Measurements from ENCODE around the gene SRA1. TPM values are rescaled to one million over a fixed set of nuclear protein-coding genes. Genes with fewer than 3 reads are reported as not detected.

SRA1 gene
- total and polyA plus RNA-seq, 2 of the 13 experiments (the other 11 are each of a cell fraction or from before 2014, with no cell fraction given): 14.2 to 32.8 TPM

DNA sequence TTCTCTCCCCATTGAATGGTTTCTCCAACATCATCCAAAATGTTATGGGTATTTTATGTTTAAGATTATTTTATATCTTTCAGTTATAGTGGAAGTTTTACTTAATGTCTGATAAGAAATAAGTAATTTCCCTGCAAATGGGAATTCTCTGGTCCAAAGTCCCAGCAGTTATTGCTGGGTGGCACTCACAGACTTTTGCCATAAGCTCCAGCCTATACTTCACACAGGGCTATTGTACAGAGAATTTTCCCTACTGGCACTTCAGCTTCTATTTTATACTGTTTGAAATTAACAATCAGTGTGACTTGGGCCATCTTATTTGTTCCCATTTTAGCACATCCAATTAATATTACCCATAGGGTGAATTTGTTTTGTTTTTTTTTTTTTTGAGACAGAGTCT lies 42.8 kb upstream of the SRA1 start:
- H4K20me1 ChIP-seq (ENCODE audit: insufficient read depth, low read length): no peaks in the 10 kb centered on the region
- no peak for DNase-seq (ENCODE audit: low spot score)
- ATAC-seq: no peak
- POLR2A ChIA-PET: no interaction called here
- no peaks in the 10 kb centered on the region for H3K36me3 ChIP-seq (replicated peaks in 1 of 2; ENCODE audit: control insufficient read depth in 1 of 2, insufficient read depth in 2 of 2, low read length in 2 of 2)
- TF ChIP-seq ZNF639 (CRISPR knock-in tag; conservative IDR thresholded peaks at IDR 0.05) (no peak), NFKB2 (CRISPR knock-in tag; IDR thresholded peaks at IDR 0.05; ENCODE audit: borderline replicate concordance) (no peak), AFF4 (CRISPR knock-in tag; IDR thresholded peaks at IDR 0.05) (no peak), JUND (CRISPR knock-in tag; IDR thresholded peaks at IDR 0.05) (no peak), TBX3 (IDR thresholded peaks at IDR 0.05; ENCODE audit: borderline replicate concordance) (no peak), ZIK1 (CRISPR knock-in tag; IDR thresholded peaks at IDR 0.05; ENCODE audit: borderline replicate concordance, low read depth) (no peak)
- TF ChIP-seq, protein P1, sequence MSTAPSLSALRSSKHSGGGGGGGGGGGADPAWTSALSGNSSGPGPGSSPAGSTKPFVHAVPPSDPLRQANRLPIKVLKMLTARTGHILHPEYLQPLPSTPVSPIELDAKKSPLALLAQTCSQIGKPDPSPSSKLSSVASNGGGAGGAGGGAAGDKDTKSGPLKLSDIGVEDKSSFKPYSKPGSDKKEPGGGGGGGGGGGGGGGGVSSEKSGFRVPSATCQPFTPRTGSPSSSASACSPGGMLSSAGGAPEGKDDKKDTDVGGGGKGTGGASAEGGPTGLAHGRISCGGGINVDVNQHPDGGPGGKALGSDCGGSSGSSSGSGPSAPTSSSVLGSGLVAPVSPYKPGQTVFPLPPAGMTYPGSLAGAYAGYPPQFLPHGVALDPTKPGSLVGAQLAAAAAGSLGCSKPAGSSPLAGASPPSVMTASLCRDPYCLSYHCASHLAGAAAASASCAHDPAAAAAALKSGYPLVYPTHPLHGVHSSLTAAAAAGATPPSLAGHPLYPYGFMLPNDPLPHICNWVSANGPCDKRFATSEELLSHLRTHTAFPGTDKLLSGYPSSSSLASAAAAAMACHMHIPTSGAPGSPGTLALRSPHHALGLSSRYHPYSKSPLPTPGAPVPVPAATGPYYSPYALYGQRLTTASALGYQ (CRISPR knock-in tag; IDR thresholded peaks at IDR 0.05): no peak
- H2AFZ ChIP-seq (ENCODE audit: low read length): no peak overlapping the region
- no peak overlapping the region for H3K27ac ChIP-seq (ENCODE audit: extremely low read length, insufficient read depth, low read length)
- no peaks in the 10 kb centered on the region for H3K79me2 ChIP-seq (ENCODE audit: insufficient read depth, low read length)
- BruUV-seq (replicated peaks): no TSS peak
- FAIRE-seq: no peak
- in situ Hi-C loops (cut with HindIII; ENCODE audit: extremely low pct_ligation_motif_present, low pct_unique_long_range_greater_than_20kb): no loop called here
- H3K4me3 ChIP-seq (replicated peaks in 1 of 3; ENCODE audit: insufficient read depth in 1 of 3, low read depth in 2 of 3, low read length in 3 of 3): no peak overlapping the region
- peaks cover 21% of the 10 kb centered on the region for H3K4me1 ChIP-seq (ENCODE audit: insufficient read depth, low read length)
- H3K9me3 ChIP-seq (ENCODE audit: low read length): no peaks in the 10 kb centered on the region
- CTCF ChIA-PET (ENCODE audit: low intra/inter-chr PET ratio, low total read pairs): no interaction called here
- intact Hi-C loops (cut with micrococcal nuclease; ENCODE audit: unreplicated experiment): no loop called here
- H3K27me3 ChIP-seq (ENCODE audit: control insufficient read depth in 1 of 2, insufficient read depth in 2 of 2, low read length in 2 of 2): no peaks in the 10 kb centered on the region; a peak in 2 of 5 replicates
- H3K4me2 ChIP-seq (ENCODE audit: low read depth, low read length): no peak overlapping the region
- H3K9ac ChIP-seq (ENCODE audit: insufficient read depth, low read depth, low read length): no peak overlapping the region

All from HepG2 (cell line).